OCI-LY1 (cell line): ENCODE measurements around the gene CDC42EP4.

ENCODE experiments used
- CTCF ChIP-seq: fragments of 200-600 bp; sonication (generic), shearing (Covaris generic); IDR thresholded peaks from 2 replicates; pipeline ENCODE4 v1.5.1; 2017; ENCODE audit warnings: mild to moderate bottlenecking, antibody characterized with exemption, low read length, moderate library complexity, mixed read lengths
- EZH2 ChIP-seq: fragments of 200-600 bp; sonication (generic), shearing (Covaris generic); IDR thresholded peaks from 2 replicates; pipeline ENCODE4 v1.8.0; 2017; ENCODE audit warnings: borderline replicate concordance, mixed run types, mild to moderate bottlenecking, antibody characterized with exemption, low read length, moderate library complexity, mixed read lengths

GRCh38 chr17:73340093-73340596, 28.3 kb upstream of the CDC42EP4 start:
- no peak for TF ChIP-seq CTCF
- TF ChIP-seq EZH2, result no peak
